Upper lobe of right lung (tissue), 1 donor: ENCODE data around the gene TRMT6. TPM values are rescaled to one million over a fixed set of nuclear protein-coding genes. Genes with fewer than 3 reads are reported as not detected.

Experiments
- ATAC-seq: fragments of 200-7000 bp; cut with Tn5 transposase; one replicate; pipeline ENCODE4 v1.9.1; 2020; ENCODE audit warnings: mild to moderate bottlenecking, moderate library complexity
- DNase-seq: peaks from one replicate; pipeline ENCODE4 v3.0.0-alpha.2; 2020
- H3K27ac ChIP-seq: fragments of 200-600 bp; one replicate; pipeline ENCODE4 v1.8.0; 2022
- H3K27me3 ChIP-seq: fragments of 200-600 bp; one replicate; pipeline ENCODE4 v1.8.0; 2022; ENCODE audit warnings: mild to moderate bottlenecking
- H3K36me3 ChIP-seq: fragments of 200-600 bp; one replicate; pipeline ENCODE4 v1.8.0; 2022
- H3K4me1 ChIP-seq: fragments of 200-600 bp; one replicate; pipeline ENCODE4 v1.8.0; 2022
- H3K4me3 ChIP-seq: fragments of 200-600 bp; one replicate; pipeline ENCODE4 v1.8.0; 2022; ENCODE audit warnings: mild to moderate bottlenecking
- H3K9me3 ChIP-seq: fragments of 200-600 bp; one replicate; pipeline ENCODE4 v1.8.0; 2022
- intact Hi-C: fragments of 100-400 bp; cut with DNase I; formaldehyde crosslinking; loops from one replicate; pipeline ENCODE4 v1.11.0; 2022
- total RNA-seq: library from RNA; stranded (reverse); fragmentation: NEBNext Ultra II Directional; extraction: Animal tissue kit (Norgen Biotek cat#: 25700); gene quantifications from one replicate; pipeline ENCODE4 v1.2.1, GENCODE V29; 2021
- TF ChIP-seq, protein P1 (sequence below): fragments of 200-600 bp; IDR thresholded peaks from one replicate; pipeline ENCODE4 v1.8.0; 2022; ENCODE audit warnings: antibody characterized with exemption
- donor health status: DM: no; HTN: yes; CAD: no; lungs with severe emphysema.

The TRMT6 gene
- total RNA-seq, 1 donor from 2014 or later: 8.5 TPM

DNA sequence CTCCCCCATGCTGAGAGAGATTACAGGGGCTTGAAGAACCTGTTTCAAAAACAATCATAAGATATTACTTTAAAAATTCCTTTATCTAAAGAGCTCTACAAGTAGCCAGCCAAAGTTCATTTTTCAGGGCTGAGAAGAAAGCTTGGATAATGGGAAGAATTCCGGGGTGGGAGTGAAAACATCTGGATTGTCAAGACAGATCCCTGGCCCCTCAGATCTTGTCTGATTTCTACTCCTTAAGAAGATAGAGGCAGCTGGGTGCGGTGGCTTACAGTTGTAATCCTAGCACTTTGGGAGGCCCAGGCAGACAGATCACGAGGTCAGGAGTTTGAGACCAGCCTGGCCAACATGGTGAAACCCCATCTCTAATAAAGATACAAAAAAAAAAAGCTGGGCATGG lies 24.8 kb downstream of the TRMT6 start:
- Histone ChIP-seq H3K27ac (no peak overlapping the region), H3K4me1 (no peaks in the 10 kb centered on the region), H3K9me3 (no peaks in the 10 kb centered on the region), H3K27me3 (no peaks in the 10 kb centered on the region), H3K4me3 (no peak overlapping the region), H3K36me3 (no peaks in the 10 kb centered on the region)
- DNase-seq (no peak), ATAC-seq (no peak)
- TF ChIP-seq, protein P1, sequence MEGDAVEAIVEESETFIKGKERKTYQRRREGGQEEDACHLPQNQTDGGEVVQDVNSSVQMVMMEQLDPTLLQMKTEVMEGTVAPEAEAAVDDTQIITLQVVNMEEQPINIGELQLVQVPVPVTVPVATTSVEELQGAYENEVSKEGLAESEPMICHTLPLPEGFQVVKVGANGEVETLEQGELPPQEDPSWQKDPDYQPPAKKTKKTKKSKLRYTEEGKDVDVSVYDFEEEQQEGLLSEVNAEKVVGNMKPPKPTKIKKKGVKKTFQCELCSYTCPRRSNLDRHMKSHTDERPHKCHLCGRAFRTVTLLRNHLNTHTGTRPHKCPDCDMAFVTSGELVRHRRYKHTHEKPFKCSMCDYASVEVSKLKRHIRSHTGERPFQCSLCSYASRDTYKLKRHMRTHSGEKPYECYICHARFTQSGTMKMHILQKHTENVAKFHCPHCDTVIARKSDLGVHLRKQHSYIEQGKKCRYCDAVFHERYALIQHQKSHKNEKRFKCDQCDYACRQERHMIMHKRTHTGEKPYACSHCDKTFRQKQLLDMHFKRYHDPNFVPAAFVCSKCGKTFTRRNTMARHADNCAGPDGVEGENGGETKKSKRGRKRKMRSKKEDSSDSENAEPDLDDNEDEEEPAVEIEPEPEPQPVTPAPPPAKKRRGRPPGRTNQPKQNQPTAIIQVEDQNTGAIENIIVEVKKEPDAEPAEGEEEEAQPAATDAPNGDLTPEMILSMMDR: no peak
- intact Hi-C loops: no loop called here

DNA sequence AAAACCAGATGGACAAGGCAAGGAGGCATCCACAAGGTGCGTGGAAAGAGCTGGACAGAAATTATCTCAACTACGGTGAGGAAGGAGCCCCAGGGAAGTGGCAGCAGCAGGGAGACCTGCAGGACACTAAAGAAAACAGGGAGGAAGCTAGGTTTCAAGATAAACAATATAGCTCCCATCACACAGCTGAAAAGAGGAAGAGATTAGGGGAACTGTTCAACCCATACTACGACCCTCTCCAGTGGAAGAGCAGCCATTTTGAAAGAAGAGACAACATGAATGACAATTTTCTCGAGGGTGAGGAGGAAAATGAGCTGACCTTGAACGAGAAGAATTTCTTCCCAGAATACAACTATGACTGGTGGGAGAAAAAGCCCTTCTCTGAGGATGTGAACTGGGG lies 26.8 kb downstream of the TRMT6 start:
- Histone ChIP-seq H3K4me3 (no peak overlapping the region), H3K36me3 (no peaks in the 10 kb centered on the region), H3K4me1 (no peaks in the 10 kb centered on the region), H3K27ac (no peak overlapping the region), H3K27me3 (no peaks in the 10 kb centered on the region), H3K9me3 (no peaks in the 10 kb centered on the region)
- intact Hi-C loops: no loop called here
- no peak for DNase-seq
- TF ChIP-seq, protein P1: no peak
- no peak for ATAC-seq

DNA sequence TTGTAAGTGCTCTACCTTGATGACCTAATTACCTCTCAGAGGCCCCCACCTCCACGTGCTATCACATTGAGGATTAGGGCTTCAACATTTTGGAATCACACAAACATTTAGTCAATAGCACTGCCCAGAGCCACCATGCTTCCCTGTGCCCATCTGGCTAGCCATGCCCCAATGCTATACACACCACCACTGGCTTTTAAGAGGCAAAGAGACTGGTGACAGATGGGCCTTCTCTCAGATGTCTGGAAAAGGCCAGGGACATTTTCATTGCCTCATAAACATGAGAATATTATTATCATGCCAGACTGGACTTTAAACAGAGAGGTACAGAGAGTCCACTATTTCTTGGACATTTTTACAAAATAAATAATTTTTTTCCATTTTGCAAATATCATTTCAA lies 29.8 kb downstream of the TRMT6 start:
- TF ChIP-seq, protein P1: no peak
- intact Hi-C loops: no loop called here
- Histone ChIP-seq H3K27me3 (no peaks in the 10 kb centered on the region), H3K36me3 (no peaks in the 10 kb centered on the region), H3K4me3 (no peak overlapping the region), H3K4me1 (no peaks in the 10 kb centered on the region), H3K27ac (no peak overlapping the region), H3K9me3 (no peaks in the 10 kb centered on the region)
- DNase-seq (no peak), ATAC-seq (no peak)

DNA sequence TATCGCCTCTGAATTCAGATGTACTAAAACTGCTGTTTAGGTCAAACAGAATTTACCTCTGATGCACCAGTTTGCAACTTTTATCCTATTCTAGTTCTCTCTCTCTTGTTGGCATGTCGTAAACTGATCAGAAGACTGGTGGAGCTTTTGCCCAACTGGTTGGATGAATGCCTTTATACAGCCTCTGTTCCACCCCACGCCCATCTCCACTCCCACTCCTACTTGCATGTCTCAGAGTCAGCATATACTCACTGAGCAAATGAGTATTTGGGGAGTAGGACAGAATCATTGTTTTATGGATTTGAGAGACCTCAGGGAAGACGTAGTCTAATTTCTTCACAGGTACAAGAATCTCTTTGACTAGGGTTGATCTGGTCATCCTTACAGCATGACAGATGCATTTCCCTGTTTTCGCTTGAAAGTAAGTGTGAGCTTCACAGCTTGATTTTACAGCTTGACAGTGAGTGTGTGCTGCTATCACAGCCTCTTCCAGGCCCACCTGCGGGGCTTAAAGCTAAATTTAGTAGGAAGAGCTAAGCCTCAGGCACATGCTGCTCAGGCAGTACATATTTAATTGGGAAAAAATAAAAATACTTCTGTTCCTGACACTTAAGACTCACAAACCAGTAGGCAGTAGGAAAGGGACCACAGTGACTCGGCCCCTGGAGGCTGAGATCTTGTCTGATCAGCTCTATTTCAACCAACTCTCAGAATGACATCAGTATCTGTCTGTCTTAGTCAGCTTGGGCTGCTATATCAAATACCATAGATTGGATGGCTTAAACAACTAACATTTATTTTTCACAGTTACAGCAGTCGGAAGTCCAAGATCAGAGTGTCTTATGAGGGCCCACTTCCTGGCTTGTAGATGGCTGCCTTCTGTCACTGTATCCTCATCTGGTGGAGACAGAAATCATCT lies 30.4 kb downstream of the TRMT6 start:
- TF ChIP-seq, protein P1: no peak
- no peaks in the 10 kb centered on the region for H3K4me1 ChIP-seq
- ATAC-seq: no peak
- H3K9me3 ChIP-seq: no peaks in the 10 kb centered on the region
- H3K27ac ChIP-seq: no peak overlapping the region
- H3K27me3 ChIP-seq: no peaks in the 10 kb centered on the region
- DNase-seq: no peak
- H3K36me3 ChIP-seq: no peaks in the 10 kb centered on the region
- intact Hi-C loops: no loop called here
- no peak overlapping the region for H3K4me3 ChIP-seq

DNA sequence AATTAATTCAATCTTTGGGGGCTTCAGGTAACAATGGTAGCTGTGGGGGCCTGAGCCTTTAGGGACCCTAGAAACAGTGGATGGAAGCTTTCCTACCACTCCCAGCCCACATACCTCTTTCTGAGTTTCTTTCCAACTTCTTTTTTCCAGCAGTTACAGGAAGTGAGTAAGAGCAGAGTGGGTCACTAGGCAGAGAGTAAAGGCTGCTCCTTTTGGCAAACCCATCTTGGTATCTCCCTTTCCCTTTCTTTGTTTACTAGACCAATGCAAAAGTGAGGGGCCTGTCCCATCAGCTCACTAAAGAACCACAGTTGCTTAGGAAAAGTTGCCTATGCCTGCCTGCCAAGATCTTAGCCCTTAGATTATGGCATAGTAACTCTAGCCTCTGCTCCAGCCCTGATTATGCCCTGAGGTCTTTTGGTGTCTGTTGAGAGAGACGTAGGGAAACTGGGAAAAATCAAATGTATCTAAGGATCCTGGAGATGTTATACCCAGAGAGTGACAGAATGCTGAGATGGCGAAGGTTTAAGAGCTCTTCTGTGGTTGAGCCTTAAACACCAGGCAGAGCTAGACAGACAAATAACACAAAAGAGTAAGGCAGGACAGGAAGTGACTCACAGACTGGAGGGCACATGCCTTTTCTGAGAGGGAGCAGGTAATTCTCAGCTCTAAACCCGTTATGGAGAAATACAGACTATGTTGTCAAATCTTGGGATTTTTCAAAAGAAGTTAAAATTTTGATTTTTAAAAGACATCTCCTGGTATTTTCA lies 31.3 kb downstream of the TRMT6 start:
- intact Hi-C loops: no loop called here
- Histone ChIP-seq H3K27ac (no peak overlapping the region), H3K4me1 (no peaks in the 10 kb centered on the region), H3K36me3 (no peaks in the 10 kb centered on the region), H3K9me3 (no peaks in the 10 kb centered on the region), H3K4me3 (no peak overlapping the region), H3K27me3 (no peaks in the 10 kb centered on the region)
- DNase-seq: no peak
- TF ChIP-seq, protein P1: no peak
- no peak for ATAC-seq
